Right renal pelvis (tissue), 4 donors: ENCODE results near the gene TLX2. TPM values are rescaled to one million over a fixed set of nuclear protein-coding genes. Genes with fewer than 3 reads are reported as not detected.
A peak's percentile ranks its signal among the peaks of the same experiment; 100 is the strongest.
"Not testable (repeated sequence)": the region's sequence is repeated elsewhere in the genome, so short reads cannot be mapped to it uniquely, and the experiment has no call there.

Source experiments
- DNase-seq, 4 donors: peaks; one replicate each; pipeline ENCODE4 v3.0.0-alpha.2; 2013; ENCODE audit warnings: low read depth in 4 of 4, low spot score in 3 of 4, missing footprints in 1 of 4
- polyA plus RNA-seq, 4 donors: library from polyadenylated mRNA; unstranded; fragments of 120-200 nt; gene quantifications; one replicate each; pipeline ENCODE4 v1.2.1, GENCODE V29; 2013; ENCODE audit not compliant: insufficient read length in 4 of 4

TLX2 gene
- polyA plus RNA-seq, 4 donors: 0.26 TPM; not detected in 3

DNA sequence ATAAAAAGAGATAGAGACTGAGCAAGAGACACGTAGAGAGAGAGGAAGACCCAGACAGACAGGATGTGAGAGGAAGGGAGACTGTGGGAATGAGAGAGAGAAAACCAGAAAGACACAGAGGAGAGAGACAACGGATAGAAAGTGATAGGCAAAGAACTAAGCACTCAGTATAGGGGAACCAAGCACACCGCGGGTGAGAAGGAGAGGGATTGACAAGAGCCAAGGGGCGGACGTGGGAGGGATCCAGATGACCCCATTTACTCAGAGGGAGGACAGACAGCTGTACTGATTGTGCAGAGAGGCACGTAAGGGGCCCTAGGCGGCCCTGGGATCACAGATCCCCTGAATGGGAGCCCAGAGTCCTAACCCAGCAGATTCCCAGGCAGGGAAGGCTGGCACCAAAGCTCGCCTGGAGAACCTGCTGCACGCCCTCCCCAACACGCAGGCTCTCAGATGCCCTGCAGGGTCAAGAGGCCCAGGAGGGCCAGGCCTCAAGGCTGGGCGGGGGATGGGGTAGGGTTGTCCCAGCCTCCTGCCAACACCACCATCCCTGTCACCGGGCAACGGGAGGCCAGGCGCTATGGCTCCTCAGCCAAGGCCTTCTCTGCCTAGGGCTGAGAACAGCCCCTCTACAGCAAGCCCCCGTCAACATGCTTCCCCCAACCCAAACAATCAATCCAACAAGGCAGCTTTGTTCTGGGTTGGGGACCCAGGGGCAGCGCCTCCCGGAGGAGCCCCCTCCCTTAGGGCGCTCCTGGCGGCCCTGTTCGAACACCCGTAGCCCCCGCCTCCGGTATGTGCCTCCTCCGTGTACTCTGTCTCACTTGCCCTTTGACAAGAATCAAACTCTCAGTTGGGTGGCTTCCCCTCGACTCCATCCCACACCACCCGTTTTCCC lies 38.9 kb downstream of the TLX2 start:
- no peak for DNase-seq

DNA sequence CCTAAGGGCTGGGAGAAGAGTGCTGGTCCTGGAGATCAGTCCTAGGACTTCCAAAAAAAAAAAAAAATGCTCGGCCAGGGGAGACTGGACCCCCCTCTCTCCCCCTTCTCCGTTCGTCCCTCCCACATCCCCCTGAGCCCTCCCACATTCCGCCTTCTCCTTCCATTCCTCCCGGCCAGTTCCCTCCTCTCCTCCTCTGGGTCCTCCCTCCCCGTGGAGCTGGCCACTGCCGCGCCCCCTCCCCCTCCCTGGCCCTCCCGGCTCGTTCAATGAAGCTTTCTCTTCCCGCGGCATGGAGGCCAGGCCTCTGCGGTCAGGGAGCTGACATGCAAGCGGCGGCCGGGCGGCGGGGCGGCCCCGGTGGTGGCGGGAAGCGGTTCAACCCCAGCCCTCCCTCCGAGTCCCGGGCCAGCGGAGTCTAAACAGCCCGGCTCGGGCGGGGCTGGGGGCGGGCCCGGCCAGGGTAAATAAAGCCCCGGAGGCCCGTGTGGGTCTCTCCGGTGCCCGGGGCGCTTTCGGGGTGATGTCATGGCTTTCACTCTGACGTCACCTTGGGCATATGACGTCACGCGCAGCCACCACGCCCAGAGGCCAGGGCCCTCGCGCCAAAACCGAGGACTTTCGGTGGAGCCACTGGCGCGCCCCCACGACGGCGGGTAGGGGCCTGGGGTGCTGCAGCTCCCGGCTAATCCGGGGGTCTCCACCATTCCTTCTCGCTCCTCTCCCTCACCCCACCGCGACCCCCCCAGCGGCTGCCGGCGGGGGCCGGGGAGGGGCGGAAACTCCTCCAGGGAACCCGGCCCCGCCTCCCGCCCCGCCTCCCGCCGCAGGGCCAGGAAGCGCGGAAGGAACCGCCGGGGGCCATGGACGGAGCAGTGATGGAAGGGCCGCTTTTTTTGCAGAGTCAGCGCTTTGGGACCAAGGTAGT lies 39.9 kb downstream of the TLX2 start, which contains the start of the genes DOK1 and LOXL3:
DOK1 (plus strand) TSS at position 829 of the 928 bp plus-strand sequence; CDS start at position 864, 35 bp downstream.
LOXL3 (minus strand) TSS at position 51 of the 928 bp plus-strand sequence. CDS start 1,308 bp downstream, outside the sequence.
- DNase-seq: peak; percentile 78 to 85 (median 81)

DNA sequence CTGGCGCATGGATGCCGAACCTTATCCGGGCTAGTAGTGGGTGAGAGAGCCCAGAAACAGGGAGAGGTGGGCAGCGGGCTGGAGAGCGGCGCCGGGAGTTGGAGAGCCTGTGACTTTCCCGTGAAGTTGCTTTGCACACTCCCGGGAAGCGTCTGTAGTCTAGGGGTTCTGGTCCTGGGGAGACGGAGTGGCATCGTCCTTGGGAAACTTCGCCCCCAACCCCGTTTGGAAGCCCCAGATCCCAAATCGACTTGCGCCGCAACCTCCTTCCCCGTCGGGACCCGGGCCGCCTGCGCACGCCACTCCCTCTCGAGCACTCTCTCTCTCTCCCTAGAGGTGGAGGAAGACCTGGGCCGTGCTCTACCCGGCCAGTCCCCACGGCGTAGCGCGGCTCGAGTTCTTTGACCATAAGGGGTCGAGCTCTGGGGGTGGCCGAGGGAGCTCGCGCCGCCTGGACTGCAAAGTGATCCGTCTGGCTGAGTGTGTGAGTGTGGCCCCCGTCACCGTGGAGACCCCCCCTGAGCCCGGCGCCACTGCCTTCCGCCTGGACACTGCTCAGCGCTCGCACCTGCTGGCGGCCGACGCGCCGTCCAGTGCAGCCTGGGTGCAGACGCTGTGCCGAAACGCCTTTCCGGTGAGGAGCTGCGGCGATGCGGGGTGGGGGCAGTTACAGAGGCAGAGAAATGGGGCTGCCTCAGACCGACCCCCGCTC lies 40.7 kb downstream of the TLX2 start:
- DNase-seq: peak in 1 of 4 donors; percentile 63

DNA sequence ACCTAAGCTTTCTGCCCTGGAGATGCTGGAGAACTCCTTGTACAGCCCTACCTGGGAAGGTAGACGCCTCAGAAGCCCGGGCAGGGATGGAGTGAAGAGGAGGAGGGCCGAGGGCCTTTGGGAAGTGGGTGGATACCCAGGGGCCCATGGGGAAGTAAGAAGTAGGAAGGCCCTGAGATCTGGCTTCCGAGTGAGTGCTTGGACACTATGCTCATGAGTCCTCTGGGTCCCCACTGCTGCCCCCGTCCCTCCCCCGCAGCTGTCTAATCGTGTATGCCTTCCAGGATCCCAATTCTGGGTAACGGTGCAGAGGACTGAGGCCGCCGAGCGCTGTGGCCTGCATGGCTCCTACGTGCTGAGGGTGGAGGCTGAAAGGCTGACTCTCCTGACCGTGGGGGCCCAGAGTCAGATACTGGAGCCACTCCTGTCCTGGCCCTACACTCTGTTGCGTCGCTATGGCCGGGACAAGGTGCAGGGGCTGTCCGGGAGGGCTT lies 41.4 kb downstream of the TLX2 start:
- DNase-seq: no peak

DNA sequence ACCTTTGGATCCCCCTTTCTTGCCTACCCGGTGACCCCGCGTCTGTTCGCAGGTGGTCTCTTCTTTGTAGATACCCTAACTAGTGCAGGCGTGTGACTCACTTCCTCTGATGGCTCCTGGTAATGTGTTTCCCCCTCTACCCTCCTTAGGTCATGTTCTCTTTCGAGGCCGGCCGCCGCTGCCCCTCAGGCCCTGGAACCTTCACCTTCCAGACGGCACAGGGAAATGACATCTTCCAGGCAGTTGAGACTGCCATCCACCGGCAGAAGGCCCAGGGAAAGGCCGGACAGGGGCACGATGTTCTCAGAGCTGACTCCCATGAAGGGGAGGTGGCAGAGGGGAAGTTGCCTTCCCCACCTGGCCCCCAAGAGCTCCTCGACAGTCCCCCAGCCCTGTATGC lies 41.9 kb downstream of the TLX2 start:
- no peak for DNase-seq

DNA sequence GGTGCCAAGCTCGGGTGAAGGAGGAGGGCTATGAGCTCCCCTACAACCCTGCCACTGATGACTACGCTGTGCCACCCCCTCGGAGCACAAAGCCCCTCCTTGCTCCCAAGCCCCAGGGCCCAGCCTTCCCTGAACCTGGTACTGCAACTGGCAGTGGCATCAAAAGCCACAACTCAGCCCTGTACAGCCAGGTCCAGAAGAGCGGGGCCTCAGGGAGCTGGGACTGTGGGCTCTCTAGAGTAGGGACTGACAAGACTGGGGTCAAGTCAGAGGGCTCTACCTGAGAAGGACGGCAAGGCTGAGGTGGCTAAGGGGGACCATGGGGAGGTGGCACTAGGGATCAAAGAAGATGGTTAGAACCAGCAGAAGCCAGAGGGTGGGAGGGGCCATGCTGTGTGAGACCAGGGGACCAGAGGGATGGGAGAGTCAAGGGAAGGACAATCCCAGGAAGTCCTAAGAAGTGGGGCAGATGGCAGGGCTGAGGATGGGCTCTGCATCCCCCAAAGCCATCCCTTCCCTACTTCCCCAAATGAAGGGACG lies 42.7 kb downstream of the TLX2 start:
- no peak for DNase-seq

DNA sequence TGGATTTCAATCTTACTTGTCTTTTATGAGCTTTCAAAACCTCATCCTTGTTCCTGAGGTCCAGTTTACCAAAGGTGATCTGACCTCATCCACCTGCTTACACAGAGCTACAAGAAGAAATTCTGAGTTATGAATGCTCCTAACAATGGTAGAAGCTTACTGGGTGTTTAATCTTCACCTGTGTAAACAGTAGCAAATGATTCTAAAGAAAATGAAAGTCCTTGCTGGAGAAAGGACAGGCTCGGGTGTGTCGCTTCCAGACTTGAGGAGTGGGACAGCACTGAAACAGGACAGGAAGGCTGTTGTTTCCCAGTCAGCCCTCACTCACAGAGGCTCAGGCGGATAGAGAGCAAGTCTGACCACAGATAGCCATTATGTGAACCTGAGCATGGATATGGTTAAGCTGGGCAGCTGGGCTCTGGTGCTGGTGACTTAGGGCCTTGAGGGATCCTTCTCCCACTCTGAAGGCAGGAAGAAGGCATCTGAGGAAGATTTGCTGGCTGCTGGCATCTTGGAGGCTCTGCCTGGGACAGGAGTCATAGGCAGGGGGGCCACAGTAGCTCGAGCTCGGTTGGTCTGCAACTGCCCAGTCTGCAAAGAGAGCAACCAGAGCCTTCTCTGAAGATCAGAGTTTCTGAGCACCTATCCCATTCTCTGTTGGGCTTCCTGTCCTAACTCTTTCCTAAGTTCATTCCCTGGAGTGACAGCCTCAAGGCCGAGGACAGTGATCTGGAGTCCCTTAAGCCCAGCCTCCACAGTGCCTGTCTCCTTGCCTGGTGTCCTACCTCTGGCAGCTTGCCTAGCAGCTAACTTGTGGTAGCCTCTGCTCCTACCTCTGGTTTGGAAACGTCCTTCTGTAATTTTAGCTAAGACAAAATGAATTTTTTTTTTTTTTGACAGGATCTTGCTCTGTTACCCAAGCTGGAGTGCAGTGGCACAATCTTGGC lies 44.3 kb downstream of the TLX2 start:
- DNase-seq: no peak

DNA sequence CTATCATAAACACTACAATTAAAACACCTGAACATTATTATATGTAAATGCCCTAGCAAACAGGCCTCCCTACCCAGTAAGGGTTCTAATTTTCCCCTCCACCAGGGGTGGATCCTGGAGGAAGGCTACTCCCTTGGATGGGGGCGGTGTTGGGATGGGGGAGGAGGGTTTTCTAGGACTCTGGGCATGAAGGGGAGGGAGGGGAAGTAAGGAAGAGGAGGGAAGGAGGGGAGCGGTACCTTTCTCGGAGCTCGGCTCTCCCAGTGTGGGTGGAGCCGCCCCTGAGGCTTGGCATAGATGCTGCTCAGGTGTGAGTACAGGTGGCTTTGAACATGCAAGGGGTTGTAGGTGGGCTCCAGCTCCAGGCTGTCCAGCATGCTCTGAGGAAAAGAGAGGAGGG lies 45.7 kb downstream of the TLX2 start:
- no peak for DNase-seq

DNA sequence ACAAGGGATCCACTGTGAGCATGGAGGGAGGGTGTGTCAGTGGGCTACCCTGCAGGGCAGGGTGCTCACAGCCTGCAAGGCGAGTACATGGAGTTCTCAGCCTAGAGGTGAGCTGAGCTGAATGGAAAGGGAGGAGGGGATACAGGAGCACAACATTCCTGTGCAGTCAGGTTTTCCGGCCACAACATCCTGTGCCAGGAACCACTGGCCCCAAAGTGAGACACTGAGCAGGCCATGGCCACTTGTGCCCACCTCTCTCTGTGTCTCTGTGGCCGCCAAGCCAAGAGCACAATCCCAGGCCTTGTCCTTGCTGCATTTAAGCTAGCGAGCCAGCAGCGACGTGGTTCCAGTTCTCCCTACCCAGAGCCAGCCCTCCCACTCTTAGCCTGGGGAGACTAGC lies 46.3 kb downstream of the TLX2 start:
- no peak for DNase-seq

DNA sequence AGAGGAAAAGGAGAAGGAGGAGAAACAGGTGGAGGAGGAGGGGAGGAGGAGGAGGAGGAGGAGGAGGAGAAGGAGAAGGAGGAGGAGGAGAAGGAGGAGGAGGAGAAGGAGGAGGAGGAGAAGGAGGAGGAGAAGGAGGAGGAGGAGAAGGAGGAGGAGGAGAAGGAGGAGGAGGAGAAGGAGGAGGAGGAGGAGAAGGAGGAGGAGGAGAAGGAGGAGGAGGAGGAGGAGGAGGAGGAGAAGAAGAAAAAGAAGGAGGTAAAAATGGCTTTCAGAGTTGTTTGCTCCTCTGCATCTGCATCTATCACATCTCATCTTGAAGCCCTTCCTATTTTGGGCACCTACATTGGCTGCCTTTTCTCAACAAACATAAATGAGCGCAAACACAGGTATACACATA lies 46.8 kb downstream of the TLX2 start:
- not testable (repeated sequence) for DNase-seq

DNA sequence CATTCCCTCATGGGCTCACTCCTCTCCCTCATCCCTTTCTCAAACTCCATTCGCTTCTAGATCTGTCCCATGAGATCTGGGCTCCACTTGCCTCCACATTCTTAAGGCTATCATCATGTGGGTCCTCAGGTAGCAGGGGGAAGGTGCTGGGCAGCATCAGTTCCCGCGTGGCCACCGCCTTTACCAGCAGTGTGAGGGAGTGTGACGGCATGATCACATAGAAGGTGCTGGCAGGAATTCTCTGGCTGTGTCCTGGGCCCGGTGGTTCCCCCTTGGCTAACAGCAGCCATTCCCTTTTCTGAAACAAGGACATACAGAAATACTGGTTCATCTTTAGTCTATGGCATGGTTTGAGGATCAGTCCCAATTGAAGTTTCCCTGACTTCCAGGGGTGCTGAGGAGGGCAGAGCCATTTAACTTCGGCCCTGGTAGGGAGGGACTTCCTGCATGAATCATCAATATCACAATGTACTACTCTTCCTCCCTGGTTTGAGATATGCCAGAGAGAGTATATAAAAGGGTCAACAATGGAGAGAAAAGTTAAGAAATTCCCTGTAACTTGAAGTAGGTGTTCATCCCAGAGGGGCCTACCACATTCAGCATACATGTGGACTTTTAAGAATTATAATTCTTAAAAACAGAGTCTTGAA lies 48.0 kb downstream of the TLX2 start:
- DNase-seq: no peak

DNA sequence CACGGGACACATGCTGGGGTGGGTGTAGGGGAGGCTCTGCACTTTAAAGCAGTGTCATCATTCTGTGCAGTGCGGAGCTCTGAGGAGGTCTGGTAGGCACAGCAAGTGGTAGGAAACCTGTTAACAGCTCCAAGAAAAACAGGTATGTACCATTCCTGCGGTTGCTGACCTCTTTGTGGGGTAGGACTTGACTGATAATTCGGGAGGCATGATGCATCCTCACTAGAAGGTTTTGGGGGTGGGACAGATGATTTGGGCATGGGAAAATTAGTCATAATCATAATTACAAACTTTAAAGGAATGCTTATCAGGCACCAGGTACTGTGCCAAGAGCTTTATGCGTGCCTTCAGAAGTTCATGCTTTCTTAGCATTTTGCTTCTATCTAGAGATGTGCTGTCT lies 50.0 kb downstream of the TLX2 start:
- no peak for DNase-seq

DNA sequence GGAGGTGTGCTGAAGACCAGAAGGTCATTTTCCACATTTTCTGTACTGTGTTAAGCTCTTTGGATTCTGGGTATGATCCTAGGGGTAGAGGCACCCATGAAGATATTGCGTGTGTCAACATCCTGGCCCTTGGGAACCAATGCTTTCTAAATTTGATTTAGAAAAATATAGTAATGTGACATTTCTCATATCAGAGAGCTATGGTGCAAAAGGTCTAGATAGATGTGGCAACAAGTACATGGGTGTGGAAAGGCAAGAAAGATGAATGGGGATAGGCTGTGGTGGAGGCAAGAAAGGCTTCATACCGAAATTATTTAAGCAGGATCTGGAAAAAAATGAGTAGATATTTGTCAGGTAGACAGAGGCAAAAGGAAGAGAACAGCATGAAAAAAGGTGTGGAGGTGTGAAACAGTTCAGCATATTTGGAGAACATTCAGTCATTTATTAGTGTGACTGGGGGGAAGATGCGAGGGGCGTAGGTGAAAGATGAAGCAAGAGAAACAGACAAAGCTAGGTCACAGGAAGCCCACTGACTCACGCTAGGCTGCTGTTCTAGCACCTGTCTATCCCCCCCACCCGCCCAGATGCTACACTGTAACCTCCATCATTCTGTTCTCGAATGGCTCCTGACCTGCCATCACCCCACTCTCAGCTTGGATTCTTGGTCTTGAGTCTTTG lies 52.0 kb downstream of the TLX2 start:
- DNase-seq: no peak

DNA sequence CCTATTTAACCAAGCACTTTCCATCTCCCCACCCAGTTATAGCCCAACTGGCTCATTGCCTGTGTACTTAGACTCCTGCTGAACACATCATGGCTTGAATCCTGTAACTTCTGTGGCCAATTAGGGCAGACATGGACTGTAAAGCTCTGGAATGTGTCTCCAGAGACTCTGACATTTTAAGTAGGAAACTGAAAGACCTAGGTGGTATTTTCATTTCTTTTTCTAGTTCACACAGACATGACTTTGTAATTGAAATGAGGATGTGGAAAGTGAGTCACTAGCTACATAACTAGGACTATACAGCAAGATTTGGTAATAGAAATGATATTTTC lies 52.5 kb downstream of the TLX2 start:
- DNase-seq: no peak
